ENCODE data around the gene ARID1B. TPM values are rescaled to one million over a fixed set of nuclear protein-coding genes. Genes with fewer than 3 reads are reported as not detected.

Gene ARID1B
- total and polyA plus RNA-seq, 10 of the 15 experiments (the other 5 are each of a cell fraction or from before 2014, with no cell fraction given) = 24.7 to 133 (median 54.6) TPM

DNA sequence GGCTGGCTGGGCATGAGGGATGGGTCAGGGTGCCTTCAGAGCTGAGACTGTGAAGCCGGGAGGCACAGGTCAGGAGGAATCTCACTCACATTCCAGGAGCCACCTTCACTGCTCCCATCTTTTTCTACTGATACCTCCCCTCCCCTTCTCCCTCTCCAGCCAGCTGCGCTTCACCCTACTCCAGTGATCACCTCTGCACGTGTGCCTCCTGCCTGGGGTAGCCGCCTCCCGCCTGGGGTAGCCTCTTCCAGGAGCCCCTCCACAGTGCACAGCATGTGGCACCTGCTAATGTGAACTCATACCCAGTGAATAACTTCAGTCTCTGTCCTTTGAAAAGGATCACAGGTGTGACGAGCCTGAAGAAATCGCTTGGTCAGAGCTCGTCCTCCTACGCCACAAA lies 313.6 kb downstream of the ARID1B start:
- no TSS peak for BruUV-seq (replicated peaks)
- Histone ChIP-seq H4K20me1 (ENCODE audit: control insufficient read depth, insufficient read depth) (peaks cover 5% of the 10 kb centered on the region; the same call in 1 of the 2 replicates), H3K4me2 (ENCODE audit: control insufficient read depth, insufficient read depth) (no peak overlapping the region), H3K36me3 (ENCODE audit: control insufficient read depth in 2 of 2, insufficient read depth in 2 of 2, low read length in 1 of 2) (peaks cover 2 to 27% of the 10 kb centered on the region in 2 experiments), H3K4me1 (ENCODE audit: control insufficient read depth, insufficient read depth, low read length) (peaks cover 4% of the 10 kb centered on the region; the same call in 1 of the 2 replicates), H3K9me3 (replicated peaks; ENCODE audit: control insufficient read depth, insufficient read depth, low read length) (no peaks in the 10 kb centered on the region), H3K9ac (ENCODE audit: control insufficient read depth, insufficient read depth, low read length) (no peak overlapping the region), H2AFZ (ENCODE audit: control insufficient read depth, low read depth, low read length) (no peak overlapping the region), H3K79me2 (ENCODE audit: control insufficient read depth, insufficient read depth, low read length) (no peaks in the 10 kb centered on the region), H3K4me3 (no peak overlapping the region), H3K27me3 (replicated peaks in 1 of 2; ENCODE audit: control insufficient read depth in 2 of 2, insufficient read depth in 2 of 2, low read length in 1 of 2) (no peaks in the 10 kb centered on the region), H3K27ac (ENCODE audit: control insufficient read depth, insufficient read depth) (no peak overlapping the region)
- DNase-seq (ENCODE audit: low read depth, low spot score) = no peak
- in situ Hi-C loops (cut with MboI) = no loop called here
- intact Hi-C loops (cut with micrococcal nuclease; ENCODE audit: unreplicated experiment) = no loop called here
- ChIA-PET SMC1A (ENCODE audit: uncharacterized antibody, unreplicated experiment) (interaction anchor here (0.7 to 1.6 kb wide), 4 partner anchors 12 to 57 kb away, joined by 3 to 7 read pairs (median 3); no protein-coding TSS in a partner anchor), RAD21 (ENCODE audit: unreplicated experiment) (no interaction called here), POLR2A (no interaction called here), CTCF (interaction anchor here (0.6 to 1.9 kb wide), 3 partner anchors 9 to 45 kb away, joined by 3 to 11 read pairs (median 4); no protein-coding TSS in a partner anchor)
- 96% methylated on average over 9 of the region's 9 CpGs for WGBS (ENCODE audit: insufficient coverage, insufficient replicate concordance, low lambda C conversion rate, missing lambda C conversion rate)
- no peak for FAIRE-seq
- TF ChIP-seq CHD2 (IDR thresholded peaks at IDR 0.05; ENCODE audit: borderline replicate concordance, low read depth, low read length) (no peak), JUNB (IDR thresholded peaks at IDR 0.05) (no peak), RBBP5 (conservative IDR thresholded peaks at IDR 0.05) (no peak), SIX5 (IDR thresholded peaks at IDR 0.05; ENCODE audit: low read depth, low read length, severe bottlenecking) (no peak), YY1 (IDR thresholded peaks at IDR 0.05; ENCODE audit: low read depth, low read length) (no peak), TCF12 (IDR thresholded peaks at IDR 0.05; ENCODE audit: low read depth, low read length) (no peak), SP1 (IDR thresholded peaks at IDR 0.05; ENCODE audit: low read depth, low read length) (no peak), CREB1 (IDR thresholded peaks at IDR 0.05; ENCODE audit: low read depth) (no peak), FOS (IDR thresholded peaks at IDR 0.05; ENCODE audit: borderline replicate concordance, extremely low read depth, insufficient read length) (no peak), NBN (IDR thresholded peaks at IDR 0.05) (no peak), GATAD2B (conservative IDR thresholded peaks at IDR 0.05; ENCODE audit: low read depth) (no peak), BACH1 (IDR thresholded peaks at IDR 0.05; ENCODE audit: borderline replicate concordance) (no peak)
- TF ChIP-seq, protein P1, sequence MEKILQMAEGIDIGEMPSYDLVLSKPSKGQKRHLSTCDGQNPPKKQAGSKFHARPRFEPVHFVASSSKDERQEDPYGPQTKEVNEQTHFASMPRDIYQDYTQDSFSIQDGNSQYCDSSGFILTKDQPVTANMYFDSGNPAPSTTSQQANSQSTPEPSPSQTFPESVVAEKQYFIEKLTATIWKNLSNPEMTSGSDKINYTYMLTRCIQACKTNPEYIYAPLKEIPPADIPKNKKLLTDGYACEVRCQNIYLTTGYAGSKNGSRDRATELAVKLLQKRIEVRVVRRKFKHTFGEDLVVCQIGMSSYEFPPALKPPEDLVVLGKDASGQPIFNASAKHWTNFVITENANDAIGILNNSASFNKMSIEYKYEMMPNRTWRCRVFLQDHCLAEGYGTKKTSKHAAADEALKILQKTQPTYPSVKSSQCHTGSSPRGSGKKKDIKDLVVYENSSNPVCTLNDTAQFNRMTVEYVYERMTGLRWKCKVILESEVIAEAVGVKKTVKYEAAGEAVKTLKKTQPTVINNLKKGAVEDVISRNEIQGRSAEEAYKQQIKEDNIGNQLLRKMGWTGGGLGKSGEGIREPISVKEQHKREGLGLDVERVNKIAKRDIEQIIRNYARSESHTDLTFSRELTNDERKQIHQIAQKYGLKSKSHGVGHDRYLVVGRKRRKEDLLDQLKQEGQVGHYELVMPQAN (conservative IDR thresholded peaks at IDR 0.05) = no peak
- TF ChIP-seq, protein P2, sequence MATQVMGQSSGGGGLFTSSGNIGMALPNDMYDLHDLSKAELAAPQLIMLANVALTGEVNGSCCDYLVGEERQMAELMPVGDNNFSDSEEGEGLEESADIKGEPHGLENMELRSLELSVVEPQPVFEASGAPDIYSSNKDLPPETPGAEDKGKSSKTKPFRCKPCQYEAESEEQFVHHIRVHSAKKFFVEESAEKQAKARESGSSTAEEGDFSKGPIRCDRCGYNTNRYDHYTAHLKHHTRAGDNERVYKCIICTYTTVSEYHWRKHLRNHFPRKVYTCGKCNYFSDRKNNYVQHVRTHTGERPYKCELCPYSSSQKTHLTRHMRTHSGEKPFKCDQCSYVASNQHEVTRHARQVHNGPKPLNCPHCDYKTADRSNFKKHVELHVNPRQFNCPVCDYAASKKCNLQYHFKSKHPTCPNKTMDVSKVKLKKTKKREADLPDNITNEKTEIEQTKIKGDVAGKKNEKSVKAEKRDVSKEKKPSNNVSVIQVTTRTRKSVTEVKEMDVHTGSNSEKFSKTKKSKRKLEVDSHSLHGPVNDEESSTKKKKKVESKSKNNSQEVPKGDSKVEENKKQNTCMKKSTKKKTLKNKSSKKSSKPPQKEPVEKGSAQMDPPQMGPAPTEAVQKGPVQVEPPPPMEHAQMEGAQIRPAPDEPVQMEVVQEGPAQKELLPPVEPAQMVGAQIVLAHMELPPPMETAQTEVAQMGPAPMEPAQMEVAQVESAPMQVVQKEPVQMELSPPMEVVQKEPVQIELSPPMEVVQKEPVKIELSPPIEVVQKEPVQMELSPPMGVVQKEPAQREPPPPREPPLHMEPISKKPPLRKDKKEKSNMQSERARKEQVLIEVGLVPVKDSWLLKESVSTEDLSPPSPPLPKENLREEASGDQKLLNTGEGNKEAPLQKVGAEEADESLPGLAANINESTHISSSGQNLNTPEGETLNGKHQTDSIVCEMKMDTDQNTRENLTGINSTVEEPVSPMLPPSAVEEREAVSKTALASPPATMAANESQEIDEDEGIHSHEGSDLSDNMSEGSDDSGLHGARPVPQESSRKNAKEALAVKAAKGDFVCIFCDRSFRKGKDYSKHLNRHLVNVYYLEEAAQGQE (IDR thresholded peaks at IDR 0.05; ENCODE audit: low read depth, low read length) = no peak
- ATAC-seq = no peak

Measured in GM12878 (cell line).